PC-9 (cell line): Measurements from ENCODE around the gene FNDC3B. TPM values are rescaled to one million over a fixed set of nuclear protein-coding genes. Genes with fewer than 3 reads are reported as not detected.
A peak's percentile ranks its signal among the peaks of the same experiment; 100 is the strongest.

ENCODE experiments used
- BruUV-seq: library from RNA; stranded (reverse); fragments of 400-500 nt; replicated peaks from 2 replicates; lab custom pipeline; 2021; lab: Mats Ljungman, UMichigan
- CTCF ChIA-PET: fragments of 300-600 bp; sonication (Branson Sonifier 250); formaldehyde crosslinking; loops from one replicate; lab custom pipeline; 2022; ENCODE audit warnings: antibody characterized with exemption; lab: Charles Lee
- POLR2A ChIA-PET: fragments of 300-600 bp; sonication (Branson Sonifier 250); formaldehyde crosslinking; loops from one replicate; lab custom pipeline; 2022; ENCODE audit warnings: antibody characterized with exemption; ENCODE audit not compliant: unreplicated experiment; lab: Charles Lee
- DNase-seq, 2 experiments: peaks; one replicate each; pipeline versions ENCODE4 v3.0.0 to v3.0.0-alpha.2; 2015 to 2022; ENCODE audit warnings: mixed read lengths in 1 of 2
- H2AFZ ChIP-seq: fragments of 200-600 bp; sonication (generic); 2 replicates; pipeline ENCODE4 v1.8.1; 2017; ENCODE audit warnings: antibody characterized with exemption
- H3F3A ChIP-seq: fragments of 200-600 bp; sonication (generic); 2 replicates; pipeline ENCODE4 v1.8.1; 2017; ENCODE audit warnings: antibody characterized with exemption, mild to moderate bottlenecking, low read depth; ENCODE audit not compliant: insufficient read depth
- H3K27ac ChIP-seq: fragments of 200-600 bp; sonication (generic); 2 replicates; pipeline ENCODE4 v1.6.1; 2016; ENCODE audit warnings: mixed run types
- H3K27me3 ChIP-seq: fragments of 200-600 bp; sonication (generic); 2 replicates; pipeline ENCODE4 v1.6.1; 2016; ENCODE audit warnings: low read depth, mixed run types; ENCODE audit not compliant: insufficient read depth
- H3K36me3 ChIP-seq: fragments of 200-600 bp; sonication (generic); 2 replicates; pipeline ENCODE4 v1.6.1; 2016; ENCODE audit warnings: low read depth, mixed run types
- H3K4me1 ChIP-seq: fragments of 200-600 bp; sonication (generic); replicated peaks from 2 replicates; pipeline ENCODE4 v1.6.1; 2016; ENCODE audit warnings: mixed run types; ENCODE audit not compliant: insufficient read depth
- H3K4me2 ChIP-seq: fragments of 200-600 bp; sonication (generic); 2 replicates; pipeline ENCODE4 v1.6.1; 2017; ENCODE audit warnings: mixed run types
- H3K4me3 ChIP-seq: fragments of 200-600 bp; sonication (generic); 2 replicates; pipeline ENCODE4 v1.6.1; 2016; ENCODE audit warnings: mixed run types
- H3K79me2 ChIP-seq: fragments of 200-600 bp; sonication (generic); 2 replicates; pipeline ENCODE4 v1.6.1; 2017; ENCODE audit warnings: low read depth, mixed run types
- H3K9me2 ChIP-seq: fragments of 200-600 bp; sonication (generic); 2 replicates; pipeline ENCODE4 v1.8.1; 2017; ENCODE audit warnings: mild to moderate bottlenecking; ENCODE audit not compliant: insufficient read depth
- H3K9me3 ChIP-seq: fragments of 200-600 bp; sonication (generic); 2 replicates; pipeline ENCODE4 v1.8.1; 2016; ENCODE audit warnings: low read depth; ENCODE audit not compliant: insufficient read depth
- H4K20me1 ChIP-seq: fragments of 200-600 bp; sonication (generic); 2 replicates; pipeline ENCODE4 v1.8.1; 2017; ENCODE audit not compliant: insufficient read depth
- CTCF ChIP-seq: fragments of 200-600 bp; sonication (generic); conservative IDR thresholded peaks from 2 replicates; pipeline ENCODE4 v1.6.1; 2017; ENCODE audit warnings: mixed run types, antibody characterized with exemption, mild to moderate bottlenecking, moderate library complexity
- EZH2 ChIP-seq: fragments of 200-600 bp; sonication (generic); IDR thresholded peaks from 2 replicates; pipeline ENCODE4 v1.8.0; 2017; ENCODE audit warnings: antibody characterized with exemption, low read depth
- intact Hi-C: fragments of 100-400 bp; cut with micrococcal nuclease; formaldehyde crosslinking; loops from one replicate; pipeline ENCODE4 v1.10.0; 2022; ENCODE audit not compliant: unreplicated experiment
- total RNA-seq: library from RNA; stranded (reverse); gene quantifications from 2 replicates; pipeline ENCODE4 v1.2.3, GENCODE V29; 2021

The FNDC3B gene
- total RNA-seq, 1 experiment from 2014 or later = 106 TPM

GRCh38 chr3:172221547-172221946 lies 182.2 kb downstream of the FNDC3B start:
- DNase-seq = peak in 1 of 2 experiments; percentile 80
- TF ChIP-seq CTCF = no peak
- TF ChIP-seq EZH2 = no peak
- Histone ChIP-seq H3K27me3 (no peaks in the 10 kb centered on the region), H3K36me3 (peaks cover 51% of the 10 kb centered on the region), H3K9me2 (no peaks in the 10 kb centered on the region), H2AFZ (no peak overlapping the region), H3F3A (peaks cover 93% of the 10 kb centered on the region), H3K27ac (peak overlapping the region; percentile 35), H3K9me3 (peaks cover 2% of the 10 kb centered on the region; the same call in 1 of the 2 replicates), H4K20me1 (peaks cover 84% of the 10 kb centered on the region), H3K4me2 (peak overlapping the region; percentile 13), H3K4me1 (peaks cover 54% of the 10 kb centered on the region), H3K4me3 (no peak overlapping the region), H3K79me2 (peaks cover 99% of the 10 kb centered on the region)
- ChIA-PET CTCF (no interaction called here), POLR2A (no interaction called here)
- no TSS peak for BruUV-seq
- intact Hi-C loops = no loop called here

GRCh38 chr3:172222478-172223071 lies 183.2 kb downstream of the FNDC3B start:
- peaks cover 85% of the 10 kb centered on the region for H4K20me1 ChIP-seq
- no peak for DNase-seq
- intact Hi-C loops = no loop called here
- H3K27ac ChIP-seq = peak overlapping the region; percentile 22
- TF ChIP-seq EZH2 (no peak), CTCF (no peak)
- H3K9me2 ChIP-seq = no peaks in the 10 kb centered on the region
- peaks cover 95% of the 10 kb centered on the region for H3F3A ChIP-seq
- peaks cover 44% of the 10 kb centered on the region for H3K4me1 ChIP-seq
- H3K27me3 ChIP-seq = no peaks in the 10 kb centered on the region
- CTCF ChIA-PET = no interaction called here
- POLR2A ChIA-PET = no interaction called here
- H3K36me3 ChIP-seq = peaks cover 61% of the 10 kb centered on the region
- no peak overlapping the region for H3K4me3 ChIP-seq
- peaks cover 99% of the 10 kb centered on the region for H3K79me2 ChIP-seq
- no TSS peak for BruUV-seq
- H3K4me2 ChIP-seq = no peak overlapping the region
- H3K9me3 ChIP-seq = peaks cover 2% of the 10 kb centered on the region; the same call in 1 of the 2 replicates
- H2AFZ ChIP-seq = no peak overlapping the region

GRCh38 chr3:172223870-172224269 lies 184.5 kb downstream of the FNDC3B start:
- H3K27me3 ChIP-seq = no peaks in the 10 kb centered on the region
- no peak for TF ChIP-seq EZH2
- no peak for TF ChIP-seq CTCF
- peaks cover 31% of the 10 kb centered on the region for H3K4me1 ChIP-seq
- peaks cover 95% of the 10 kb centered on the region for H3F3A ChIP-seq
- H3K4me3 ChIP-seq = no peak overlapping the region
- H3K27ac ChIP-seq = 0 out of 2 replicates have a peak overlapping the region, but pooled peaks have one; percentile 22
- peaks cover 68% of the 10 kb centered on the region for H3K36me3 ChIP-seq
- H3K4me2 ChIP-seq = no peak overlapping the region
- no TSS peak for BruUV-seq
- H3K9me3 ChIP-seq = peaks cover 2% of the 10 kb centered on the region; the same call in 1 of the 2 replicates
- intact Hi-C loops = no loop called here
- H4K20me1 ChIP-seq = peaks cover 80% of the 10 kb centered on the region
- H3K79me2 ChIP-seq = peaks cover 98% of the 10 kb centered on the region
- no peak for DNase-seq
- H3K9me2 ChIP-seq = no peaks in the 10 kb centered on the region
- H2AFZ ChIP-seq = no peak overlapping the region
- CTCF ChIA-PET = interaction anchor here (0.6 kb wide), 1 partner anchor 400 kb away, joined by 4 read pairs; no protein-coding TSS in a partner anchor
- POLR2A ChIA-PET = no interaction called here
